OCI-LY7 (cell line): Measurements from ENCODE around the gene SEC31B. TPM values are rescaled to one million over a fixed set of nuclear protein-coding genes. Genes with fewer than 3 reads are reported as not detected.
A peak's percentile ranks its signal among the peaks of the same experiment; 100 is the strongest.

Source experiments
- BruUV-seq: library from RNA; stranded (reverse); fragments of 400-500 nt; replicated peaks from 2 replicates; lab custom pipeline; 2021; lab: Mats Ljungman, UMichigan
- CTCF ChIA-PET: fragments of 300-600 bp; sonication (Branson Sonifier 250); formaldehyde crosslinking; loops from one replicate; lab custom pipeline; 2022; ENCODE audit warnings: antibody characterized with exemption; ENCODE audit not compliant: unreplicated experiment; lab: Charles Lee
- POLR2A ChIA-PET: fragments of 300-600 bp; sonication (Branson Sonifier 250); formaldehyde crosslinking; loops from one replicate; lab custom pipeline; 2022; ENCODE audit warnings: antibody characterized with exemption; lab: Charles Lee
- DNase-seq: peaks from one replicate; pipeline ENCODE4 v3.0.0-alpha.2; 2015; ENCODE audit warnings: low spot score
- H2AFZ ChIP-seq: fragments of 200-600 bp; sonication (generic), shearing (Covaris generic); 2 replicates; pipeline ENCODE4 v1.6.1; 2014; ENCODE audit warnings: mild to moderate bottlenecking, antibody characterized with exemption, low read length, moderate library complexity
- H3K27ac ChIP-seq: fragments of 200-600 bp; sonication (generic); 2 replicates; pipeline ENCODE4 v1.5.1; 2014; ENCODE audit warnings: mixed run types, low read depth, mild to moderate bottlenecking, moderate library complexity, low read length, inconsistent platforms; ENCODE audit not compliant: poor library complexity, severe bottlenecking
- H3K36me3 ChIP-seq: fragments of 200-600 bp; sonication (generic); 2 replicates; pipeline ENCODE4 v1.6.1; 2014; ENCODE audit warnings: mild to moderate bottlenecking, antibody characterized with exemption, low read length, moderate library complexity, mixed read lengths; ENCODE audit not compliant: insufficient read depth
- H3K4me1 ChIP-seq: fragments of 200-600 bp; sonication (generic); 2 replicates; pipeline ENCODE4 v1.5.1; 2014; ENCODE audit warnings: mild to moderate bottlenecking, low read length; ENCODE audit not compliant: insufficient read depth, poor library complexity, severe bottlenecking
- H3K4me2 ChIP-seq: fragments of 200-600 bp; sonication (generic); 2 replicates; pipeline ENCODE4 v1.6.1; 2014; ENCODE audit warnings: mild to moderate bottlenecking, low read length
- H3K4me3 ChIP-seq: fragments of 200-600 bp; sonication (generic); 2 replicates; pipeline ENCODE4 v1.5.1; 2014; ENCODE audit warnings: mild to moderate bottlenecking, low read depth, low read length; ENCODE audit not compliant: poor library complexity, severe bottlenecking
- H3K79me2 ChIP-seq: fragments of 200-600 bp; sonication (generic); 2 replicates; pipeline ENCODE4 v1.6.1; 2016; ENCODE audit warnings: low read depth, mild to moderate bottlenecking, low read length, moderate library complexity, mixed read lengths; ENCODE audit not compliant: insufficient read depth
- H3K9me2 ChIP-seq: fragments of 200-600 bp; sonication (generic); 2 replicates; pipeline ENCODE4 v1.6.1; 2016; ENCODE audit warnings: mild to moderate bottlenecking, low read length, mixed read lengths; ENCODE audit not compliant: insufficient read depth
- H3K9me3 ChIP-seq: fragments of 200-600 bp; sonication (generic); 2 replicates; pipeline ENCODE4 v1.6.1; 2014; ENCODE audit warnings: mild to moderate bottlenecking, mixed run types, low read length, mixed read lengths
- H4K20me1 ChIP-seq: fragments of 200-600 bp; sonication (generic); 2 replicates; pipeline ENCODE4 v1.6.1; 2014; ENCODE audit warnings: mild to moderate bottlenecking, antibody characterized with exemption, low read length, moderate library complexity, mixed read lengths; ENCODE audit not compliant: insufficient read depth
- CTCF ChIP-seq: fragments of 200-600 bp; sonication (generic); conservative IDR thresholded peaks from 2 replicates; pipeline ENCODE4 v1.5.1; 2014; ENCODE audit warnings: mild to moderate bottlenecking, antibody characterized with exemption, low read length, moderate library complexity, mixed read lengths
- EZH2phosphoT487 ChIP-seq: fragments of 200-600 bp; sonication (generic); IDR thresholded peaks from 2 replicates; pipeline ENCODE4 v1.6.1; 2018; ENCODE audit warnings: low read depth, borderline replicate concordance, mild to moderate bottlenecking, mixed run types, antibody characterized with exemption, low read length, moderate library complexity, mixed read lengths
- intact Hi-C: fragments of 100-400 bp; cut with micrococcal nuclease; formaldehyde crosslinking; loops from one replicate; pipeline ENCODE4 v1.10.0; 2022; ENCODE audit not compliant: unreplicated experiment
- total RNA-seq, 2 experiments: library from RNA; depleted of rRNA in 1 of 2; stranded (reverse); fragments of >200 nt in 1 of 2; shearing (Covaris generic) in 1 of 2; gene quantifications; 2 replicates each; pipeline ENCODE4 v1.2.3, GENCODE V29; 2014 to 2022

Gene SEC31B
- total RNA-seq, 2 experiments from 2014 or later, result 12.5 to 26.0 TPM

GRCh38 chr10:100562008-100562672, 42.5 kb upstream of the SEC31B start:
- no peak overlapping the region for H3K4me2 ChIP-seq
- no peaks in the 10 kb centered on the region for H4K20me1 ChIP-seq
- no peaks in the 10 kb centered on the region; the same call in 1 of the 2 replicates for H3K36me3 ChIP-seq
- no peaks in the 10 kb centered on the region for H3K9me2 ChIP-seq
- POLR2A ChIA-PET, result no interaction called here
- DNase-seq, result no peak
- CTCF ChIA-PET, result no interaction called here
- H2AFZ ChIP-seq, result no peak overlapping the region
- TF ChIP-seq CTCF (peak; percentile 44), EZH2phosphoT487 (no peak)
- BruUV-seq, result no TSS peak
- no peaks in the 10 kb centered on the region for H3K4me1 ChIP-seq
- no peak overlapping the region for H3K27ac ChIP-seq
- no peaks in the 10 kb centered on the region for H3K9me3 ChIP-seq
- no peaks in the 10 kb centered on the region for H3K79me2 ChIP-seq
- no peak overlapping the region for H3K4me3 ChIP-seq
- intact Hi-C loops, result loop anchor here (10.0 kb wide), 1 partner anchor 313 kb away; no protein-coding TSS in a partner anchor

GRCh38 chr10:100561005-100561404, 41.3 kb upstream of the SEC31B start:
- no peak for DNase-seq
- no peaks in the 10 kb centered on the region for H3K79me2 ChIP-seq
- H3K27ac ChIP-seq, result no peak overlapping the region
- H3K4me2 ChIP-seq, result no peak overlapping the region
- no peak overlapping the region for H3K4me3 ChIP-seq
- BruUV-seq, result no TSS peak
- no peaks in the 10 kb centered on the region; the same call in 1 of the 2 replicates for H3K36me3 ChIP-seq
- H2AFZ ChIP-seq, result no peak overlapping the region
- POLR2A ChIA-PET, result no interaction called here
- H4K20me1 ChIP-seq, result no peaks in the 10 kb centered on the region
- CTCF ChIA-PET, result no interaction called here
- no peaks in the 10 kb centered on the region for H3K9me2 ChIP-seq
- intact Hi-C loops, result loop anchor here (10.0 kb wide), 1 partner anchor 314 kb away; no protein-coding TSS in a partner anchor
- TF ChIP-seq EZH2phosphoT487 (no peak), CTCF (no peak)
- H3K4me1 ChIP-seq, result no peaks in the 10 kb centered on the region
- no peaks in the 10 kb centered on the region for H3K9me3 ChIP-seq

- no peak overlapping the region for H3K4me2 ChIP-seq
- H3K9me2 ChIP-seq, result no peaks in the 10 kb centered on the region
- peaks cover 5% of the 10 kb centered on the region; the same call in 1 of the 2 replicates for H3K36me3 ChIP-seq
- H3K4me1 ChIP-seq, result no peaks in the 10 kb centered on the region
- DNase-seq, result no peak
- POLR2A ChIA-PET, result interaction anchor here (0.7 kb wide), 1 partner anchor 9 kb away, joined by 3 read pairs; no protein-coding TSS in a partner anchor
- no TSS peak for BruUV-seq
- H3K9me3 ChIP-seq, result no peaks in the 10 kb centered on the region
- intact Hi-C loops, result loop anchor here (10.0 kb wide), 1 partner anchor 315 kb away; no protein-coding TSS in a partner anchor
- CTCF ChIA-PET, result no interaction called here
- H4K20me1 ChIP-seq, result no peaks in the 10 kb centered on the region
- H2AFZ ChIP-seq, result no peak overlapping the region
- no peak for TF ChIP-seq EZH2phosphoT487
- TF ChIP-seq CTCF, result no peak
- no peaks in the 10 kb centered on the region for H3K79me2 ChIP-seq
- H3K27ac ChIP-seq, result no peak overlapping the region
- H3K4me3 ChIP-seq, result no peak overlapping the region
Measured at GRCh38 chr10:100560248-100560647, 40.6 kb upstream of the SEC31B start.
